Hematopoietic multipotent progenitor cell treated with erythropoietin and hydrocortisone succinate and interleukin-3 and kit ligand, for 8 days (in vitro differentiated cells): Measurements from ENCODE around the gene SKIC8.
A peak's percentile ranks its signal among the peaks of the same experiment; 100 is the strongest.

Source experiments
- DNase-seq: peaks from one replicate; pipeline ENCODE4 v3.0.0-alpha.2; 2015

SKIC8 gene

DNA sequence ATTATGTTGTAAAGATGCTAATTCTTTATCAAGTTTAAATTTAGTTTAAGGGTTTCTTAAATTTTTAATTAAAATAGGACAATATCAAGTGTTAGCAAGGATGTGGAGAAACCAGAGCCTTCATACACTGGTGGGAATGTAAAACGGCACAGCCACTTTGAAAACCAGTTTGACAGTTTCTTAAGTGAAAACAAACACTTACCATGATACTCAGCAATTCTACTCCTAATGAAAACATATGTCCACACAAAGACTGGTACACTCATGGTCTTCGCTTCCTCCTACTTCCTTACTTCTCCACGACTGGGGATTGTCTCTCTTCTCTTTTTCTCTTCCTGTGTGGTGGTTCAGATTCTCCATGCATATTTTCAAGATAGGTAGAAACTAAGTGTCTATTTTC is 9.2 kb downstream of the SKIC8 start:
- DNase-seq, result no peak

DNA sequence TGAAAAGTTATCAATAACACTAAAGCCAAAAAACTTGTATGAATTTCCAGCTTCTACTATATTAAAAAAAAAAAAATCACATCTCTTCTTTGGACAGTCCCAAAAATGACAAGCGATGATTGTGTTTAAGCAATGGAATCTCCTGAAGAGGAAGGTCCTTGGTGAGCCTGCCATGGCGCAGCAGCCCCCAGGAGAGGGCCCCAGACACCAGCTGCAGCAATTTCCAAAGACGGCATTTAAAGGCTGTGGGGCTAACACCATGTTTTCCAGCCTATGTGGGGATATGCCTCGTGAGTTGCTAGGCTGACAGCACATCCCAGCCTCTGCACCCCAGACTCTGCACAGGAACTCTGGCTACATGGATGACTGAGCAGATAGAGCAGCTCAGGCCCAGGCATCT is 14.7 kb downstream of the SKIC8 start:
- DNase-seq, result no peak

DNA sequence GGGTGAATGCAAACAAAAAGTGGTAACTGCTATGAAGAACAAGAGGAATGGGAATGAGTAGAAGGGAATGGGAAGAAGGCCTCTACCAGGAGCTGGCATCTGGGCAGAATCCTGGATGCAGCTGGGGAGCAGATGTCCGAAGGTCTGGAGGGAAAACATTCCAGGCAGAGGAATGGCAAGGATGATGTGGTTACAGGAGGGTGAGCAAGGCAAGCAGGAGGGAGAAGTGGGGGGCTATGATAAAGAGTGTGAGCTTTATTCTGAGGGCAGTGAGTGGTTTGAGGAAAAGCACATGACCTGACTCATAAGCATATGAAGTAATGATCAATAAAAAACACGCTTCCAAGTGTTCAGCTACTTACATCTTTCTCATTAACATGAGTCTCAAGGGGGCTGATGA is 17.1 kb downstream of the SKIC8 start:
- DNase-seq, result no peak

DNA sequence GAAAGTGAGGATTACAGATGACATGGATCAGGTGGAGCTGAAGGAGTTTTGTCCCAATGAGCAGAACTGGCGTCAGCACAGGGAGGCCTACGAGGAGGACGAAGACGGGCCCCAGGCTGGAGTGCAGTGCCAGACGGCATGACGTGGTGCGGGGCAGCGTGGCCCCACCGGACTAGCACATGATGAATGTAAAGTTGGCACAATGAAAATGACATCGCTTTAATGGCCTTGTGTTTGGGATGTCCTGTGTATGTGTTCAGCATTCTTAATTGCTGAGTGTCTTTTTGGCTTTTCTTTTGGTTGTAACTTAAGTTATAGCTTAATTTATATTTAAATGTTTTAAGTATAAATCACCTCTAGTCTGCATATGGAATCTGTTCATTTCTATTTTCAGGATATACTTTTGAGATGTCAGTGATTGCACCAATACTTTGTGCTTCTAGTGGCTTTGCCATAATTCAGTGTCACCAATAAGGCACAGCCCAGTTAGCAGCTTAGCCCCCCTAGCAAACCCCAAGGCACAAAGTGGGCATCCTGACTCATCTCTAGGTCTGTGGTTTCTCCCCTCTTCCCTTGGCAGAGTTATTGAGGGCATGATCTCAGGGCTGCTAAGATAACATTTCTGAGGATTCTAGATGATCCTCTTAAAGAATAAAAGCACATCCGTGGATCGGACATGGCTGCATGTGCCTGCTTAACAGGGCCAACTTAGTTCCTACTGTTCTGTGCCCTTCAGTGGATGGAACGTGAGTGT is 18.9 kb downstream of the SKIC8 start:
- no peak for DNase-seq

DNA sequence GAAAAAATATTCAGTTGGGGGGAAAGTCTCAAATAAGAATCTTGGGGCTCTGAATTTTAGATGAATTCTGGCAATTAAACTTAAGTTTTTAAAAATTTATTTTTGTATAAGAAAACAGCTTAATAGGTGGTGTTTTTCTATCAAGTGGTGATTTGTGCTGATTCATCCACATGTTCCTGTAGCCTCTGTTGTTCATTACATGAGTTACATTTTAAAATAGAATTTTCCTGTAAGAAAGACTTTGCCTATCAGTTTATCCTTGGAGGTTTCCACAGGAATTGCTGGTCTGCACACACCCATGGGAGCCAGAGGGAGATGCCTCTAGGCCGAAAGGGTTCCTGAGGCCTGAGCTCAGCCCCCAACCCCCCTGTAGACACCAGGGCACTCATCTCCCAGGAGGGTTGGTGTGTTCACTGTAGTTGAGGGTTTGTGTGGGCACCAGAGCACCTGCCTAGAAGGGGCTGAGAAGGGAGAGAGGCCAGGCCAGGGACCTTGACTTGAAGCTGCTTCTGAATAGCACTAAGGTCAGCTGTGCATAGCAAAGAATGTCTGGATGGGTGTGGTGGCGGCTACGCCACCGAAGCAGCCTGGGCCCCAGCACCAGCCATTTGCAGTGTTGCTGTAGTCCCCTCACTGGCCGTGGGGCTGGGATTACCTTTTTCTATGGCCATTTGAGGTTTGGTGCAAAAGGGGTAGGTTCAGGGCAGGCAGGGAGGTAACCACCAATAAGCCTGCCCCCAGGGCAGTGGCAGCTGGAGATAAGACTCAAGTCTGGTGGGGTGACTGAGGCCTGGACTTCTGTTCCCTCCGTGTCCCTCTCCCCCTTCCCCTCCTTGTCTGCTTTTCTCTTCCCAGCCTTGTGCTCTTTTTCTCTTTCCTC is 23.1 kb downstream of the SKIC8 start:
- DNase-seq, result peak; percentile 93

DNA sequence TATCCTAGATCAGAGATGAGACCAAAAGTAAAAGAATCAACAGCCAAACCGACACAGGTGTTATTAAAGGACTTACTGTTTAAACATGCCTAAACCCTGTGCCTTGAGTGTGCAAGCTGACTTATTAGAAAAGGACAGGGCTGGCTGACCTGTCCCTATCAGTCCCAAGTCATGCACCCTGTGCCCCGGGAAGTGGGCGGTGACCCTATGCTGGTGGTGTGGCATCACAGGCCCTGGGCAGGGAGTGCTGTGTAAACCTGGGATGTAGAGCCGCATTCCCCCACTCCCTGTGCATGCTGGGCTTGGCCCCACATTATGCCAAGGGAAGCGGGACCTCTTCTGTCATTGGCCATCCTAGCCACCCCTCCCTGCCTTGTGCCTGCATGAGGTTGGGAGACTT is 24.4 kb downstream of the SKIC8 start:
- no peak for DNase-seq

DNA sequence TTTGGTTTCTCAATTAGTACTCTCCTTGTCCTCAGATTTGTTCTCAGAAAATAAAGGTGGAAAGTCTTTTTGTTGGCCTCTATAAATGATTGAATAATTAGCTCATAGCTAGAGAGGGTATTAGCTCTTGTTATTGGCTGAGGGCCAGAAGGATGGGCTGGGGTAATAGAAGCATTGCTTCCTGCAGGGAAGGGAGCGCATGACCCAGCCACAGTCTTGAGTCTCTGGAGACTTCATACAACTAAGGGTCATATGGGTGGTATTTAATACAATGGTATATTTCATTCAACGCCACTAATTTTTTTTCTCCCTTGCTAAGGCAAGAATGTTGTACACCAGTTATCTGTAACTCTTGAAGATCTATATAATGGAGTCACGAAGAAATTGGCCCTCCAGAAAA is 26.6 kb downstream of the SKIC8 start:
- DNase-seq, result no peak

DNA sequence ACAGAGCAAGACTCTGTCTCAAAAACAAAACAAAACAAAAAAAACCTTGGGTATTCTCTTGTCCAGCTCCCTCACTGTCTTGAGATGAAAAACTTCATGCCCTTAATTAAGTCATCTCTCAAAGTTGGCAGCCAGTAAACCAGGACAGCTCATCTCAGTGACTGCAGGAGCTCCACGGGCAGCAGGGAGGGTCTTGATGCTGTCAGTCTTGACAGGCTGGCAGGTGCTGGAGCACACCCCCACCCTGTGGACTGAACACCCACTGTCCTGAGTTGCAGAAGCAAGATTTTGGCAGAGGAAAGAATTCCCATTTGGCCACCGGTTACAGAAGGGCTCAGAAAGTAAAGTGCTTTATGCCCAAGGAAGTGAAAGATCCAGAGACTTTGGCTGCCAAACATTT is 27.1 kb downstream of the SKIC8 start:
- no peak for DNase-seq

DNA sequence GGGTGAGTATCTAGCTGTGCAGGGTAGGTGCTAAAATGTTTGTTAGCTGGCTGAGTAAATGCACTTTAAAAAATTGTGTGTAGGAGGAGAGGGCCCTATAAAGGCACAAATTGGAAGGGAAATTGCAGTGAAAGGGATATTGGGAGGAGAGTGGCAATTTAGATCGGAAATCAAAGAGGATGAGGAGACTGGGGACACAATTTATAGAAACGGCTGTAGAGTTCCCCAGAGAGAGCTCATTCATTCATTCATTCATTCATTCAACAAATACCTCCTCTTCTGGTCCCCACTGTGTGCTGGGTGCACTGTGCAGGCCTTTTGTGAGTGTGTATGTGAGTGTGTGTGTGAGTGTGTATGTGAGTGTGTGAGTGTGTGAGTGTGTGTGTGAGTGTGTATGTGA is 32.6 kb downstream of the SKIC8 start:
- no peak for DNase-seq

DNA sequence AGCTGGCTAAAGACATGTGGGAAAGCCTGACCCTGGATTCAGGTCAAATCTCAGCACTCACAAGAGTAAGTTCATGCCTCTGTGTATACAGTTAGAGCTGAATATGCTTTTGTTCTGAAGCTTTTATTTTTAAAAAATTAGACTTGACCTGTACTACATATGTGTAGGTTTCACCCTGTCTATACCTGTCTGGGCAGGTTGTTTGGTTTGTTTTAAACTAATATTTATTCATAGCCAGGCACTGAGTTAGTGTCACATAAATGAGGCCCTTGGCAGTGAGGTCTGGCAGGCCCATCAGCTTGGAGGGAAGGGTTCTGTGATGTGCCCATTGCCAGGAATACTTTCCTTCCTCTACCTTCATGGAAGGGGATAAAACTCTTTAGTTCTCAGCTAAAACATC is 33.2 kb downstream of the SKIC8 start:
- no peak for DNase-seq

DNA sequence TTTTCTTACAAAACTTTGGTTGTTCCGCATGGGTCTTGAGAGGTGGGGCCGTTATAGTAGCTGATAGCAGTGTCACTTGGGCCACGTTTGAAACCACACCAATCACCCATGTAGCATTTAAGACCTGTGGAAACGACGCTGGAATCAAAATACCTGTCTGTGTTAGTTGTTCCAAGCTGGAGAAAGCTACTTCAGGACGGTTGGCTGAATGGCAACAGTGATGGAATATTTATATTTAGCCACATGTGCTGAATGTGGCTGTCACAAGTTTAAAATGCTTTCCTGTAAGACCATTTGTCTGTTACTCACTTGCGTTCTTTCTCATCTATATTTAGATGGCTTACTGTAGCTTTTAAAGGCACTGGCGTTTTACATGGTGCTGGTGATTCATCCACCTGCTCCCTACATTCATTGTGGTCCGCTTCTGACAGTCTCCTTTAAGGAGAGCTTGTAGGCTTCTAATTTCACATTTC is 33.6 kb downstream of the SKIC8 start:
- DNase-seq, result no peak

DNA sequence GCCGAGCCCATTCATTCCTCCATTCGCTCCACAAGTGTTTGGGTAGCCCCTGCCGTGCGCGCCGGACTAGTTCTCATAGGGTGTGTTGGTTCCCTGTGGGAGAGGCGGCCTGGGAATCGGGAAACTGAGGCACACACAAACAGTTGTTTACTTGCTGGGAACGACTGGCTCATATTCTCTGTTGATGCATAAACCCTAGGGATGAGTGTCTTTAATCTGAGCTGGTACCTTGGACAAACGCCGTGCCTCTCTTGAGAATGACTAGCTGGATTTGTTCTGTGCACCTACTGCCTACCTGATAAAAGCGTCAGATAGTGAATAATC is 34.3 kb downstream of the SKIC8 start:
- no peak for DNase-seq

DNA sequence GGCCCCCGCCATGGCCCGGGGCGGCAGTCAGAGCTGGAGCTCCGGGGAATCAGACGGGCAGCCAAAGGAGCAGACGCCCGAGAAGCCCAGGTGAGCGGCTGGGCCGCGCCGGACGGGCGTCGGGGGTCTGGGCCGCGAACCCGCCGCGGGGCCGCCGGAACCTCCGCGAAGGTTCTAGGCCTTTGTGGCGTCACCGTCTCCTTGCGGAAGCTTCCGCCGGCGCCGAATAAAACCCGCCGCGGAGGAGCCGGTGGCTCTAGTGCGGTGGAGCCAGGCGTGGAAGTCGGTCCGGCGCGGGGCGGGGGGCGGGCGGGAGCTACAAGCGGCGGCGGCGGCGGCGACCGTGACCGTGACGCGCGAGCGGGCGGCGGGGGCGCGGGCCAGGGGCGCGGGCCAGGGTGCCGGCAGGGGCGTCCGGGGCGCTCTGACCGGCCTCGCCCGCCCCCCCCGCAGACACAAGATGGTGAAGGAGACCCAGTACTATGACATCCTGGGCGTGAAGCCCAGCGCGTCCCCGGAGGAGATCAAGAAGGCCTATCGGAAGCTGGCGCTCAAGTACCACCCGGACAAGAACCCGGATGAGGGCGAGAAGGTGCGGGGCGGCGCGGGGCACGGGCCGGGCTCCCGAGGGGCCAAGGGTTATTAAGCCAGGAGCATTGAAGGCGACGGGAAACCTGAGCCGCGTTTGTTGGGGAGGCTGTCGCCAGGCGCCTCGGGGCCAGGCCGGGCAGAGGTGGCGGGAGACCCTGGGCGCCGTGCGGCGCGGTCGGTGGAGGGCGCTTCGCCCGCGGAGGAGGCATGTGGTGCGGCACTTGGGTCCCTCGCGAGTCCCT is 34.9 kb downstream of the SKIC8 start, which contains the start of gene DNAJA4:
DNAJA4 (plus strand) TSS at position 259 of the 833 bp plus-strand sequence; CDS start at position 461, 202 bp downstream.
- DNase-seq, result no peak

DNA sequence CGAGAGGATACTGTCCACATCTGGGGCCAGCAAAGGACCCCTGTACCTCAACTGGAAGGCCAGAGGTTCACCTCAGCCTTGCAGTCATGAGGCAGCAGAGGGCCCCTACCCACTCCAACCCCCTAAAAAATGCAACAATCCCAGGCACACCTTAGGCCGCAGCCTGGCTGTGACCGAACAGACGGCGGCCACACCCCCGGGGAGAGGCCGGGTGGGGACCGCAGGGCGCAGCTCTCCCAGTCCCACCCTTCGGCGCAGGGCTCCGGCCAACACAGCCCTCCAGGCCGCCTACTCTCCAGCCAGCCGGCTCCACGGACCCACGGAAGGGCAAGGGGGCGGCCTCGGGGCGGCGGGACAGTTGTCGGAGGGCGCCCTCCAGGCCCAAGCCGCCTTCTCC is 35.5 kb downstream of the SKIC8 start:
- DNase-seq, result peak; percentile 64

DNA sequence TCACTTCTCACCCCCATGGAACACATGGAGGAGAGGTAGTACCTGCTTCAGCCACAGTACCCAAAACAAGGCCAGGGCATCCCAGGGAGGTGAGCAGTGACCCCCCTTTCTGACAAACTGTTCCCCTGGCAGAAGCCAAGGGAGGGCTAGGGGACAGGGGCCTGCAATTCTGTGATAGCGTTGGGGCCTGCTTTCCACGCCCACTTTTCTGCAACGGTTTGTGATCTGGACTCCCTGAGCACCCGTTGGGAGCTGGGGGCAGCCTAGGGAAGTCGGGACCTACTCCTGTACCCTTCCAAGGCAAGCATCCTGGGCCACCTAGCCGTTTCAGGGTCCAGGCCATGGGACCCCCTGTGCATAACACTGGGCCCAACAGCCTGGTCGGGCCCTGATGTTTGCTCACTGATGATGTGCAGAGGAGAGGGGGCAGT is 36.0 kb downstream of the SKIC8 start:
- peak; percentile 97 for DNase-seq

DNA sequence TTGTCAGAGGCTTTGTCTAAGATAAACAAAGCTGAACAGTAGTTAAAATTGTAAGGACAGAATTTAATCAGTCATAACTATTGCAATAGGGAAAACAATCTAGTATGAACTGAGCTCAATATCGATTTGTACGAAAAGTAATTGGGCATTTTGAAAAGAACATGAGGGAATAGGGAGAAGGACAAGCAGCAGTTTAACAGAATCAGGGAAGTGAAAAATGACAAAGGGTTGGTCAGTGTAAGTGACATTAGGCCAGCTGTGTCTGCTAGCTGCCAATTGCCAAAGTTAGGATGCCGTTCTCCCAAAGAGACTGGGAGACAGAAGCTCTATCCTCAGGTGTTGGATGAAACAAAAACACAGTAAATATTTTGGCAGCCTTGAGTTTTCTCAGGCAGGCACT is 38.3 kb downstream of the SKIC8 start:
- DNase-seq, result no peak

DNA sequence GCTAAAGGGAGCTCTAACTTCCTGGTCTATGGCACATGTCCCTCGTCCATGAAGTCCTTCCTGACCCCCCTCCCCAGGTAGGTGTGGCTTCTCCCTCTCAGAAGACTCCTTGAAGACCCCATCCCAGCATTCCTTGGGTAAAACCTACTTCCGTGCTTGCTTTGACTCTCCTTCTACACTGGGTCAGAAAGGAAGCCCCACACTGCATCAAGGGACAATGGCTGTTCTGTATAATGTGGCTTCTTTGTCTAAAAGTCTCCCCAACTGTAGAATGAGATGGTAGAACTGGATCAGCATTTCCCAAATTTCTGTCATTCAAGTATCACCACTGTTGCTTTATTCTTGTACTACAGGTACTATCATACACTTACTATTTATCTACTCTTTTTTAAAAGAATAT is 38.9 kb downstream of the SKIC8 start:
- DNase-seq, result no peak

DNA sequence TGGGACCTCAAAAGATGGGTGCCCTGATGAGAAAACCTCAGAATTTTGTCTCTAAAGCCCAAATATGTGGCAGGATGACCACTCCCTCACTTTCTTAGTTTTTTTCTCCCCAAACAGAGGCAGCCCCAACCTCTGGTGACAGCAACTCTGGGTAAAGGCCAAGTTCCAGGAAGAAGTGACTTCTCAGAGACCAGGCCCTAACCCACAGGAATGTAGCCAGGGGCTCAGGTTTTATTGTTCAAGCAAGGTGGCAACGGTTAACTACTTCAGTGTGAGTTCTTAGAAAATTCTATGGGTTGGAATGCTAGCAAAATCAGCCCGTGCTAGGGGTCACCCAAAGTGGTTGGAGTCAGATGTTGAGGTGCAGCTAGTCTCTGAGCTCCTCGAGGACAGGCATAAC is 40.2 kb downstream of the SKIC8 start:
- DNase-seq, result no peak

DNA sequence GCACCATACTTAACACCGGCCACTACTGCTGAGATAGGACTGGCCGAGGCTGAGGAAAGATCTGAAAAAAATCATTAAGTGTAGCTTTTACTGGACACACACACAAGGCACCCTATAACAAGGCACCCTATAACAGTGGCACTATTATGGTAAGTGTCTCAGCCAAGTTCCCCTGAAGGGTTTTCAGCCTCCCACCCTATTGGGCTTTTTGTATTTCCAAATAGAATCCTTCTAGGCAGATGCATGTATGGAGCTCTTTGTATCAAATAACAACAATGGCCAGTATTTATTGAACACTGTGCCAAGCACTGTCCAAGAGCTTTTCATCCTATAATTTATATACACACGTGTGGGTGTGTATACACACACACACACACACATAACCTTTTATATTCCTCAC is 41.7 kb downstream of the SKIC8 start:
- DNase-seq, result no peak

DNA sequence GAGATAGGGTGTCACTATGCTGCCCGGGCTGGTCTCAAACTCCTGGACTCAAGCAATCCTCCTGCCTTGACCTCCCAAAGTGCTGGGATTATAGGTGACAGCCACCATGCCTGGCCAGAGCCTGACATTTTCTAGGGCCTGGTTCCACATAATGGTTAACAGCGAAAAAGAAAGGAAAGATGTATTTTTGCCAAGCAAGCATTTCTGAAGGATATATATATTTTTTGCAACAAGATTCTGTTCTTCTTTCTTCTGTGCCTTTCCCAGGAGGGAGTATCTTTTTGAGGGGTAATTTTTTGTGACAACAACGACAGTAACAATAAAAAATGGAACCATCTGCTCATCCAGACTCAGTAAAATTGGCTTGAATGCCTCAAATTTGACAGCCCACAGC is 43.4 kb downstream of the SKIC8 start:
- no peak for DNase-seq

DNA sequence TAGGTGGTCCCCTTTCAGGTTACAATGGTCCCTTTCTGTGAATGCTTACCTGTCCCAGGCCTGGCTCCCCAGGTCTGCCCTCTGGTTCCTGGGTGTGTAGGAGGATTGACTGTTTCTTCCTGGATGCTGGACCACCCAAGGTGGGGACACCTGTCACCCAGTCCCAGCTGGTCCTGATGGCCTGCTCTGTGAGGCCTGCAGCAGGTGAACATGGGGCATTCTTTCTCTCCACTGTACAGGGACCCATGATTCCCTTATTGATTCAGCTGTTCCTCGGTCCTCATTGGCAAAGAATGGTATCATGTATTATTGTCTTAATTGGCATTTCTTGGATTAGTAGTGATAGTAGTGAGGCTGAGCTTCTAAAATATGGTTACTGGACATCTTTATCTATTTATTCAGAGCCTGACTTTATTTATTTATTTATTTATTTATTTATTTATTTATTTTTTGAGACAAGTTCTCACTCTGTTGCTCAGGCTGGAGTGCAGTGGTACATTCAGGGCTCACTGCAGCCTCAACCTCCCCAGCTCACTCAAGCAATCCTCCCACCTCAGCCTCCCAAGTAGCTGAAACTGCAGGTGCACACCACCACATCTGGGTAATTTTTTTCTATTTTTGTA is 43.9 kb downstream of the SKIC8 start:
- no peak for DNase-seq

DNA sequence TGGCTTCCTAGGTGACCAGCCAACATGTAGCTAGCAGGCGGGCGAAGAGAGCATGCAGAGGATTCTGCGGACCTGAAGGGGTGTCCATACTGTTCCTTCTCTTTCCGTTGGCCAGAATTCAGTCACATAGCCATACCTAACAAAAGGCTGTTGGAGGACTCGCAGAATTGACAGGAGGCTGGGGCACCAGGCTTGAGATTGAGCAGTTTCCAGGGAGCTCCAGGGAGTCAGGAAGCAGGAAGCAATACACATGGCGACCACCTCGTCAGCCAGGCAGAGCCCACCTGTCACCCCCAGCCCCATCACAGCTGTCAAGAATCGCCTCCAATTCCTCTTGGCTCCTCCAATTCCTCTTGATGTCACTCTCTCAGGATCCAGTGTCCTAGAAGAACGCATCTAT is 48.3 kb downstream of the SKIC8 start:
- DNase-seq, result no peak

DNA sequence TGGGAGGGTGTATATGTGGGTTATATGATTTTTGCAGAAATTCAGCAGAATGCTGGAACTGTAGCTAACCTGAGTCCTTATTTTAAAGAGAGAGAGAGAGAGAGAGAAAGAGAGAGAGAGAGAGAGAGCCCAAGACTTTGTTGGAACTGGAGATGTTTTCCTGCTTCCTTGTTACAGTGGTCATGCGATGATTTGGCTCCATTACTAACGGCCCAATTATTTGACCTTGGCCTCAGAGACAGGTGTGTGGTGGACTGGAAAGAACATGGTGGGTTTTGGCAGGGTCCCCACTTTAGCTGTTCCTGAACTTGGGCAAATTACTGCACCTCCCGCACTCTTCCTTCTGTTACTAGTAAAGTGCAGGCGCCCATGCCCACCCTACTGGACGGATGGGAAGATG is 50.3 kb downstream of the SKIC8 start:
- DNase-seq, result no peak
